H1 (cell line): ENCODE measurements around the gene OXSM. TPM values are rescaled to one million over a fixed set of nuclear protein-coding genes. Genes with fewer than 3 reads are reported as not detected.

Experiments
- ASH2L ChIP-seq: fragments of 200-600, 300-600 bp; sonication (generic); IDR thresholded peaks from one replicate; pipeline ENCODE4 v1.7.1; 2017; ENCODE audit warnings: low read length
- CTBP2 ChIP-seq: IDR thresholded peaks from 2 replicates; pipeline ENCODE4 v1.7.0; 2011; ENCODE audit warnings: borderline replicate concordance, mild to moderate bottlenecking, moderate library complexity, mixed read lengths, low read length; ENCODE audit not compliant: insufficient read depth, insufficient read length
- RNF2 ChIP-seq: fragments of 200-900, 300-1000 bp; sonication (generic); IDR thresholded peaks from 2 replicates; pipeline ENCODE4 v1.7.1; 2016; ENCODE audit warnings: borderline replicate concordance, low read depth, mild to moderate bottlenecking, antibody characterized with exemption, low read length; ENCODE audit not compliant: poor library complexity, severe bottlenecking; ENCODE audit errors: missing control alignments
- SAP30 ChIP-seq: fragments of 300-600 bp; sonication (generic); IDR thresholded peaks from 2 replicates; pipeline ENCODE4 v1.7.1; 2012; ENCODE audit warnings: low read length, moderate library complexity, mild to moderate bottlenecking, inconsistent platforms; ENCODE audit not compliant: insufficient read depth, insufficient replicate concordance
- SP4 ChIP-seq: IDR thresholded peaks from 2 replicates; pipeline ENCODE4 v1.6.1; 2012; ENCODE audit warnings: low read length, inconsistent platforms
- polyA plus RNA-seq, 7 experiments: library from polyadenylated mRNA; depleted of rRNA in 3 of 7; stranded (reverse) in 5 of 7; unstranded in 2 of 7; fragments of >200 nt in 5 of 7; fragments of 200-250 nt in 2 of 7; gene quantifications; 1 replicate in 5 of 7; 2 replicates in 1 of 7; 4 replicates in 1 of 7; pipeline versions ENCODE4 v1.2.1 to v1.2.3, GENCODE V29; 2011 to 2013; ENCODE audit warnings: missing spikeins in 2 of 7, mixed read lengths in 2 of 7
- total RNA-seq: library from RNA; stranded (reverse); fragmentation: NEBNext Ultra II Directional; extraction: Animal tissue kit (Norgen Biotek cat#: 25700); gene quantifications from 2 replicates; pipeline ENCODE4 v1.2.1, GENCODE V29; 2021

Gene OXSM
- total and polyA plus RNA-seq, 2 of the 8 experiments (the other 6 are each of a cell fraction or from before 2014, with no cell fraction given): 1.3 to 2.2 TPM

DNA sequence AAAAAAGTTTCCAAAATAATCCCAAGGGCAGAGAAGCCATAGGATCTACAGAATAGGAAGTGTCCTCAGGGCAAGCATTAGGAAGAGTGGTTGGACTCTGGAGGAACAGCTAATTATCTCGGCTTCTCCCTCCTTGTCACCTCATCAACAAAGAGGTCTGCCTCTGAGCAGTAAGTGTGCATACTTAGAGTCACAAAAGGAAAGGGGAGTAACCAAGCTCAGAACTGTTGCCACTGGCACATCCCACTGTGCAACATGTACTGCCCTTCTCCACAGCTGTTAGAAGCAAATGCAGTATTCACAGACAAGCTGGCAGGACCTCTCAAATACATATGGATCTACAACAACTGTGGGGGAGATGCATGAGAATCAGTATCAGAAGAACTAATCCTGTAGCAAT, 38.2 kb upstream of the OXSM start (continued):
- TF ChIP-seq SP4: no peak
- TF ChIP-seq SAP30: no peak
- TF ChIP-seq ASH2L: no peak
- no peak for TF ChIP-seq CTBP2
- no peak for TF ChIP-seq RNF2
- TF ChIP-seq, all 59 proteins: peak for 0
